Measurements from ENCODE around the gene ATP9B. TPM values are rescaled to one million over a fixed set of nuclear protein-coding genes. Genes with fewer than 3 reads are reported as not detected.

Gene ATP9B
- total RNA-seq, 1 donor, result 29.3 TPM

- Histone ChIP-seq H3K27ac (ENCODE audit: low read depth, low read length) (no peak overlapping the region), H3K27me3 (ENCODE audit: insufficient read depth, low read length) (no peaks in the 10 kb centered on the region), H4K20me1 (ENCODE audit: insufficient read depth, low read length) (peaks cover 3% of the 10 kb centered on the region), H3K9me3 (ENCODE audit: low read depth, low read length) (no peaks in the 10 kb centered on the region), H3K36me3 (ENCODE audit: insufficient read depth, low read length) (no peaks in the 10 kb centered on the region), H3K79me2 (ENCODE audit: insufficient read depth, low read length) (no peaks in the 10 kb centered on the region), H3K4me1 (ENCODE audit: insufficient read depth, low read length) (no peaks in the 10 kb centered on the region), H3K4me2 (ENCODE audit: insufficient read depth, low read length) (no peak overlapping the region), H2AFZ (ENCODE audit: low read length) (no peak overlapping the region), H3K4me3 (ENCODE audit: insufficient read depth, low read length) (no peak overlapping the region)
- TF ChIP-seq CTCF (IDR thresholded peaks at IDR 0.05; ENCODE audit: extremely low read depth, low read depth, low read length), result no peak
- no peak for DNase-seq (ENCODE audit: insufficient read length, low spot score, missing footprints)
These were observed 343.8 kb downstream of the ATP9B start for GRCh38 chr18:79413025-79413424.

- no peaks in the 10 kb centered on the region for H3K4me1 ChIP-seq (ENCODE audit: insufficient read depth, low read length)
- H4K20me1 ChIP-seq (ENCODE audit: insufficient read depth, low read length), result peaks cover 4% of the 10 kb centered on the region
- no peaks in the 10 kb centered on the region for H3K79me2 ChIP-seq (ENCODE audit: insufficient read depth, low read length)
- no peak for DNase-seq (ENCODE audit: insufficient read length, low spot score, missing footprints)
- TF ChIP-seq CTCF (IDR thresholded peaks at IDR 0.05; ENCODE audit: extremely low read depth, low read depth, low read length), result no peak
- H3K36me3 ChIP-seq (ENCODE audit: insufficient read depth, low read length), result no peaks in the 10 kb centered on the region
- no peak overlapping the region for H3K4me3 ChIP-seq (ENCODE audit: insufficient read depth, low read length)
- H3K9me3 ChIP-seq (ENCODE audit: low read depth, low read length), result no peaks in the 10 kb centered on the region
- H3K4me2 ChIP-seq (ENCODE audit: insufficient read depth, low read length), result no peak overlapping the region
- H2AFZ ChIP-seq (ENCODE audit: low read length), result no peak overlapping the region
- no peaks in the 10 kb centered on the region for H3K27me3 ChIP-seq (ENCODE audit: insufficient read depth, low read length)
- H3K27ac ChIP-seq (ENCODE audit: low read depth, low read length), result no peak overlapping the region
These were observed 344.2 kb downstream of the ATP9B start for GRCh38 chr18:79413426-79413825.

GRCh38 chr18:79413901-79414300 lies 344.7 kb downstream of the ATP9B start:
- Histone ChIP-seq H3K4me1 (ENCODE audit: insufficient read depth, low read length) (no peaks in the 10 kb centered on the region), H3K4me2 (ENCODE audit: insufficient read depth, low read length) (no peak overlapping the region), H3K36me3 (ENCODE audit: insufficient read depth, low read length) (no peaks in the 10 kb centered on the region), H4K20me1 (ENCODE audit: insufficient read depth, low read length) (peaks cover 9% of the 10 kb centered on the region), H3K27ac (ENCODE audit: low read depth, low read length) (no peak overlapping the region), H3K79me2 (ENCODE audit: insufficient read depth, low read length) (no peaks in the 10 kb centered on the region), H3K27me3 (ENCODE audit: insufficient read depth, low read length) (no peaks in the 10 kb centered on the region), H2AFZ (ENCODE audit: low read length) (no peak overlapping the region), H3K9me3 (ENCODE audit: low read depth, low read length) (no peaks in the 10 kb centered on the region), H3K4me3 (ENCODE audit: insufficient read depth, low read length) (no peak overlapping the region)
- no peak for DNase-seq (ENCODE audit: insufficient read length, low spot score, missing footprints)
- no peak for TF ChIP-seq CTCF (IDR thresholded peaks at IDR 0.05; ENCODE audit: extremely low read depth, low read depth, low read length)

GRCh38 chr18:79416022-79416676 lies 347.0 kb downstream of the ATP9B start:
- no peak overlapping the region for H3K4me2 ChIP-seq (ENCODE audit: insufficient read depth, low read length)

More at GRCh38 chr18:79416022-79416676, 347.0 kb downstream of the ATP9B start:
- Histone ChIP-seq H3K9me3 (ENCODE audit: low read depth, low read length) (no peaks in the 10 kb centered on the region), H3K79me2 (ENCODE audit: insufficient read depth, low read length) (no peaks in the 10 kb centered on the region), H3K27ac (ENCODE audit: low read depth, low read length) (no peak overlapping the region), H3K4me1 (ENCODE audit: insufficient read depth, low read length) (no peaks in the 10 kb centered on the region), H2AFZ (ENCODE audit: low read length) (no peak overlapping the region), H4K20me1 (ENCODE audit: insufficient read depth, low read length) (peaks cover 9% of the 10 kb centered on the region), H3K27me3 (ENCODE audit: insufficient read depth, low read length) (no peaks in the 10 kb centered on the region), H3K4me3 (ENCODE audit: insufficient read depth, low read length) (no peak overlapping the region), H3K36me3 (ENCODE audit: insufficient read depth, low read length) (no peaks in the 10 kb centered on the region)
- no peak for DNase-seq (ENCODE audit: insufficient read length, low spot score, missing footprints)
- TF ChIP-seq CTCF (IDR thresholded peaks at IDR 0.05; ENCODE audit: extremely low read depth, low read depth, low read length), result no peak

All from osteoblast (primary cell).